Measurements from ENCODE around the gene DKC1.
"Not testable (repeated sequence)": the region's sequence is repeated elsewhere in the genome, so short reads cannot be mapped to it uniquely, and the experiment has no call there.

The DKC1 gene

GRCh38 chrX:154818916-154819770, 56.5 kb downstream of the DKC1 start:
- DNase-seq (ENCODE audit: low read depth in 2 of 2) = no peak

GRCh38 chrX:154819771-154820341, 57.2 kb downstream of the DKC1 start:
- no peak for DNase-seq (ENCODE audit: low read depth in 2 of 2)

- DNase-seq (ENCODE audit: low read depth in 2 of 2) = no peak
These were observed 58.9 kb downstream of the DKC1 start for GRCh38 chrX:154821523-154821922.

- DNase-seq (ENCODE audit: low read depth in 2 of 2) = no peak
These were observed 59.4 kb downstream of the DKC1 start for GRCh38 chrX:154822029-154822428.

- no peak for DNase-seq (ENCODE audit: low read depth in 2 of 2)
These were observed 62.0 kb downstream of the DKC1 start for GRCh38 chrX:154824638-154825037.

- DNase-seq (ENCODE audit: low read depth in 2 of 2) = not testable (repeated sequence)
These were observed 62.9 kb downstream of the DKC1 start for GRCh38 chrX:154825586-154825985.
